HG02840 (cell line): ENCODE results near the gene SHH.
"Not testable (repeated sequence)": the region's sequence is repeated elsewhere in the genome, so short reads cannot be mapped to it uniquely, and the experiment has no call there.

Experiments
- ATAC-seq: cut with Tn5 transposase; IDR thresholded peaks from one replicate; pipeline ENCODE4 v1.9.1; 2021; ENCODE audit warnings: mild to moderate bottlenecking, moderate library complexity, moderate number of reproducible peaks; ENCODE audit not compliant: unreplicated experiment, low FRiP score

SHH gene

GRCh38 chr7:155843426-155844018, 31.3 kb upstream of the SHH start:
- ATAC-seq = no peak

GRCh38 chr7:155842496-155843265, 30.4 kb upstream of the SHH start:
- ATAC-seq = no peak

- no peak for ATAC-seq
Observed at GRCh38 chr7:155840909-155841308, 28.6 kb upstream of the SHH start.

- no peak for ATAC-seq
Observed at GRCh38 chr7:155840262-155840885, 28.1 kb upstream of the SHH start.

- no peak for ATAC-seq
Observed at GRCh38 chr7:155839461-155839860, 27.2 kb upstream of the SHH start.

GRCh38 chr7:155838312-155838711, 26.0 kb upstream of the SHH start:
- not testable (repeated sequence) for ATAC-seq

- no peak for ATAC-seq
Observed at GRCh38 chr7:155837126-155837479, 24.8 kb upstream of the SHH start.

GRCh38 chr7:155836216-155837125, 24.2 kb upstream of the SHH start:
- ATAC-seq = no peak

- ATAC-seq = no peak
Observed at GRCh38 chr7:155835446-155836215, 23.4 kb upstream of the SHH start.

- no peak for ATAC-seq
Observed at GRCh38 chr7:155834486-155835048, 22.3 kb upstream of the SHH start.

GRCh38 chr7:155833651-155834050, 21.4 kb upstream of the SHH start:
- no peak for ATAC-seq

- ATAC-seq = no peak
Observed at GRCh38 chr7:155832581-155832981, 20.3 kb upstream of the SHH start.

GRCh38 chr7:155831807-155832524, 19.7 kb upstream of the SHH start:
- no peak for ATAC-seq

- no peak for ATAC-seq
Observed at GRCh38 chr7:155830961-155831806, 18.9 kb upstream of the SHH start.

GRCh38 chr7:155829796-155830470, 17.7 kb upstream of the SHH start:
- no peak for ATAC-seq

GRCh38 chr7:155825336-155825735, 13.1 kb upstream of the SHH start:
- no peak for ATAC-seq

- ATAC-seq = no peak
Observed at GRCh38 chr7:155824227-155824886, 12.1 kb upstream of the SHH start.
